ENCODE results near the gene PCNX1. TPM values are rescaled to one million over a fixed set of nuclear protein-coding genes. Genes with fewer than 3 reads are reported as not detected.
A peak's percentile ranks its signal among the peaks of the same experiment; 100 is the strongest.

Gene PCNX1
- total and polyA plus RNA-seq, 9 of the 15 experiments (the other 6 are each of a cell fraction or from before 2014, with no cell fraction given) = 0.30 to 4.5 (median 2.3) TPM

DNA sequence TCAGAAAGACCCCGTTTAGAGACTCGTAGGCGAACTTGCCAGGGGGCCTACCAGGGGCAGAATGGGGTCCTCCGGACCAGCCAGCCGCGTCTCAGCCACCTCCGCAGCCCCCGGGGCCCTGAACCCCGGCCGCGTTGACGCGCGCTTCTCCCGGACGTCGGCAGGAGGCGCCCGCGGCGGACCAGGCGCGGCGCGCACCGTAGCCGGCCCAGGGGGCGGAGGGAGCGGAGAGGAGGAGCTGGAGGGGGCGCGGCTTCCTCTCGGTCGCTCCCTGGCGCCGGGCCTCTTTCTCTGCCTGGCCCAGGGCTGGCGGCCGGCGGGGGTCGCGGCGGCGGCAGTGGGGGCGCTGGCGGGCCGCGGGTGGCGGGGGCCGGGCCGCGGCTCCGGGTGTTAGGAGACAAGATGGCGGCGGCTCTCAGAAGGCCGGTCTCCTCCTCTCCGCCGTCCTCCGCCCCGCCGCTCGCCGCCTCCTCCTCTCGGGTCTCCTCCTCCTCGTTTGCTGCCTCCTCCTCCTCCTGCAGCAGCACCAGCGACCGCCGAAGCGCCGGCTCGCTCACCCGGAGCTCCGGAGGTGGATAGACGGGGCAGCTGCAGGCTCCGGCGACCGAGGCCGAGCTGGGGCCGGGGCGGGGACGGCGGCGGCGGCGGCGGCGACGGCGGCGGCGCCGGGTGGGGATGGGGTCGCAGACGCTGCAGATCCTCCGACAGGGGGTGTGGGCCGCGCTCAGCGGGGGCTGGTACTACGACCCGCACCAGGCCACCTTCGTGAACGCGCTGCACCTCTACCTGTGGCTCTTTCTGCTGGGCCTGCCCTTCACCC is at the start of gene PCNX1 (continued):
- TF ChIP-seq UBTF (IDR thresholded peaks at IDR 0.05; ENCODE audit: borderline replicate concordance in 1 of 2, low read depth in 2 of 2, low read length in 2 of 2) (peak in 1 of 2 experiments; percentile 65; a peak in 1 of 4 replicates), BACH1 (tag; IDR thresholded peaks at IDR 0.05) (no peak), TEAD4 (IDR thresholded peaks at IDR 0.05; ENCODE audit: low read length) (no peak), TEAD4 (CRISPR knock-in tag; IDR thresholded peaks at IDR 0.05; ENCODE audit: borderline replicate concordance) (no peak), HMGN3 (IDR thresholded peaks at IDR 0.05; ENCODE audit: borderline replicate concordance, extremely low read depth, insufficient read length, low read depth, low read length) (peak; percentile 25), ZNF445 (CRISPR knock-in tag; IDR thresholded peaks at IDR 0.05; ENCODE audit: low read depth) (no peak), HDAC3 (IDR thresholded peaks at IDR 0.05; ENCODE audit: borderline replicate concordance, partially characterized antibody) (no peak), NCOA1 (IDR thresholded peaks at IDR 0.05; ENCODE audit: low read depth) (no peak), BRF1 (IDR thresholded peaks at IDR 0.05; ENCODE audit: borderline replicate concordance, extremely low read depth, insufficient read length) (no peak), ZNF589 (CRISPR knock-in tag; IDR thresholded peaks at IDR 0.05; ENCODE audit: low read depth) (no peak), CCNT2 (IDR thresholded peaks at IDR 0.05; ENCODE audit: borderline replicate concordance, extremely low read depth, insufficient read length, low read depth, low read length) (peak; percentile 57), KDM1A (IDR thresholded peaks at IDR 0.05) (no peak), NONO (IDR thresholded peaks at IDR 0.05; ENCODE audit: low read depth in 2 of 2, low read length in 1 of 2) (no peak), ETV5 (CRISPR knock-in tag; IDR thresholded peaks at IDR 0.05; ENCODE audit: low read depth) (no peak), MYC (IDR thresholded peaks at IDR 0.05; ENCODE audit: low read depth, low read length) (no peak), MYC (CRISPR knock-in tag; IDR thresholded peaks at IDR 0.05; ENCODE audit: borderline replicate concordance, low read depth) (no peak), OTX1 (CRISPR knock-in tag; IDR thresholded peaks at IDR 0.05) (no peak), PATZ1 (CRISPR knock-in tag; IDR thresholded peaks at IDR 0.05; ENCODE audit: borderline replicate concordance) (no peak)
- TF ChIP-seq, protein P1, sequence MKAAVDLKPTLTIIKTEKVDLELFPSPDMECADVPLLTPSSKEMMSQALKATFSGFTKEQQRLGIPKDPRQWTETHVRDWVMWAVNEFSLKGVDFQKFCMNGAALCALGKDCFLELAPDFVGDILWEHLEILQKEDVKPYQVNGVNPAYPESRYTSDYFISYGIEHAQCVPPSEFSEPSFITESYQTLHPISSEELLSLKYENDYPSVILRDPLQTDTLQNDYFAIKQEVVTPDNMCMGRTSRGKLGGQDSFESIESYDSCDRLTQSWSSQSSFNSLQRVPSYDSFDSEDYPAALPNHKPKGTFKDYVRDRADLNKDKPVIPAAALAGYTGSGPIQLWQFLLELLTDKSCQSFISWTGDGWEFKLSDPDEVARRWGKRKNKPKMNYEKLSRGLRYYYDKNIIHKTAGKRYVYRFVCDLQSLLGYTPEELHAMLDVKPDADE (conservative IDR thresholded peaks at IDR 0.05; ENCODE audit: control insufficient read depth, low read depth, low read length) = no peak
- TF ChIP-seq, protein P2, sequence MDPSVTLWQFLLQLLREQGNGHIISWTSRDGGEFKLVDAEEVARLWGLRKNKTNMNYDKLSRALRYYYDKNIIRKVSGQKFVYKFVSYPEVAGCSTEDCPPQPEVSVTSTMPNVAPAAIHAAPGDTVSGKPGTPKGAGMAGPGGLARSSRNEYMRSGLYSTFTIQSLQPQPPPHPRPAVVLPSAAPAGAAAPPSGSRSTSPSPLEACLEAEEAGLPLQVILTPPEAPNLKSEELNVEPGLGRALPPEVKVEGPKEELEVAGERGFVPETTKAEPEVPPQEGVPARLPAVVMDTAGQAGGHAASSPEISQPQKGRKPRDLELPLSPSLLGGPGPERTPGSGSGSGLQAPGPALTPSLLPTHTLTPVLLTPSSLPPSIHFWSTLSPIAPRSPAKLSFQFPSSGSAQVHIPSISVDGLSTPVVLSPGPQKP (CRISPR knock-in tag; IDR thresholded peaks at IDR 0.05) = no peak
